HepG2 (cell line): Measurements from ENCODE around the gene ABCC5. TPM values are rescaled to one million over a fixed set of nuclear protein-coding genes. Genes with fewer than 3 reads are reported as not detected.

Source experiments
- ATAC-seq: fragments of 200-7000 bp; cut with Tn5 transposase; 3 replicates; pipeline ENCODE4 v1.9.1; 2020; ENCODE audit warnings: mild to moderate bottlenecking, moderate library complexity
- BruUV-seq: library from RNA; stranded (reverse); fragments of 400-500 nt; replicated peaks from 2 replicates; lab custom pipeline; 2021; lab: Mats Ljungman, UMichigan
- CTCF ChIA-PET: fragments of 300-600 bp; formaldehyde crosslinking; extraction: SDS; loops from one replicate; lab custom pipeline; 2021; ENCODE audit warnings: low total read pairs, inconsistent platforms, low intra/inter-chr PET ratio; lab: Yijun Ruan, JAX
- POLR2A ChIA-PET: fragments of 350-600 bp; sonication (Branson Sonifier 250); formaldehyde crosslinking; loops from one replicate; lab custom pipeline; 2020; ENCODE audit warnings: antibody characterized with exemption, inconsistent platforms; lab: Yijun Ruan, JAX
- DNase-seq: peaks from one replicate; pipeline ENCODE4 v3.0.0-alpha.2; 2015; ENCODE audit warnings: low spot score
- FAIRE-seq: peaks from 3 replicates; lab custom pipeline; 2011; peaks lifted over from hg19 to GRCh38; lab: Jason Lieb, UNC
- H2AFZ ChIP-seq: one replicate; pipeline ENCODE4 v1.6.1; 2011; ENCODE audit warnings: low read length, inconsistent platforms
- H3K27ac ChIP-seq: fragments of 300-600 bp; 3 replicates; pipeline ENCODE4 v1.8.0; 2011; ENCODE audit warnings: mixed run types, mild to moderate bottlenecking, mixed read lengths, low read length, inconsistent platforms; ENCODE audit not compliant: insufficient read depth; ENCODE audit errors: extremely low read length
- H3K27me3 ChIP-seq, 2 experiments: fragments of 200-600 bp in 1 of 2; 2 replicates in 1 of 2; 3 replicates in 1 of 2; pipeline versions ENCODE4 v1.6.0 to v1.8.0; 2011; ENCODE audit warnings: low read length in 2 of 2, mild to moderate bottlenecking in 2 of 2, moderate library complexity in 2 of 2, inconsistent platforms in 1 of 2; ENCODE audit not compliant: insufficient read depth in 2 of 2, control insufficient read depth in 1 of 2
- H3K36me3 ChIP-seq, 2 experiments: fragments of 200-600 bp in 1 of 2; replicated peaks in 1 of 2; 2 replicates in 1 of 2; 3 replicates in 1 of 2; pipeline versions ENCODE4 v1.5.1 to v1.8.0; 2011; ENCODE audit warnings: low read length in 2 of 2, inconsistent platforms in 1 of 2; ENCODE audit not compliant: insufficient read depth in 2 of 2, control insufficient read depth in 1 of 2
- H3K4me1 ChIP-seq: 2 replicates; pipeline ENCODE4 v1.5.1; 2012; ENCODE audit warnings: low read length, inconsistent platforms; ENCODE audit not compliant: insufficient read depth
- H3K4me2 ChIP-seq: 2 replicates; pipeline ENCODE4 v1.6.0; 2011; ENCODE audit warnings: low read depth, low read length, inconsistent platforms
- H3K4me3 ChIP-seq, 3 experiments: fragments of 200-600 bp in 1 of 3; sonication (generic), shearing (Covaris generic) in 1 of 3; replicated peaks in 1 of 3; 2 replicates each; pipeline ENCODE4 v1.5.1; 2011 to 2016; ENCODE audit warnings: low read length in 3 of 3, inconsistent platforms in 2 of 3, low read depth in 2 of 3, mild to moderate bottlenecking in 2 of 3, control low read depth in 1 of 3, mixed read lengths in 1 of 3; ENCODE audit not compliant: insufficient read depth in 1 of 3
- H3K79me2 ChIP-seq: one replicate; pipeline ENCODE4 v1.6.1; 2011; ENCODE audit warnings: low read length, inconsistent platforms; ENCODE audit not compliant: insufficient read depth
- H3K9ac ChIP-seq: 2 replicates; pipeline ENCODE4 v1.6.0; 2011; ENCODE audit warnings: mild to moderate bottlenecking, low read depth, low read length, inconsistent platforms; ENCODE audit not compliant: insufficient read depth
- H3K9me3 ChIP-seq: 2 replicates; pipeline ENCODE4 v1.5.1; 2012; ENCODE audit warnings: mild to moderate bottlenecking, low read length
- H4K20me1 ChIP-seq: 2 replicates; pipeline ENCODE4 v1.6.0; 2011; ENCODE audit warnings: inconsistent platforms, mild to moderate bottlenecking, low read length, moderate library complexity; ENCODE audit not compliant: insufficient read depth
- DZIP1 ChIP-seq: sonication (generic); formaldehyde crosslinking; IDR thresholded peaks from 2 replicates; pipeline ENCODE4 v1.5.0; 2020; ENCODE audit warnings: mild to moderate bottlenecking, missing genetic modification reagents
- EP300 ChIP-seq, 3 experiments: sonication (generic) in 1 of 3; formaldehyde crosslinking in 1 of 3; IDR thresholded peaks; 2 replicates each; pipeline versions ENCODE4 v1.5.1 to v1.6.1; 2011 to 2020; ENCODE audit warnings: low read depth in 2 of 3, low read length in 2 of 3, borderline replicate concordance in 1 of 3, improper control_type of control experiment in 1 of 3, mild to moderate bottlenecking in 1 of 3, missing genetic modification reagents in 1 of 3, moderate library complexity in 1 of 3
- FOXK1 ChIP-seq: sonication (generic); formaldehyde crosslinking; IDR thresholded peaks from 2 replicates; pipeline ENCODE4 v1.4.0; 2020; ENCODE audit warnings: low read depth, missing genetic modification reagents, borderline replicate concordance
- IRF9 ChIP-seq: sonication (generic); formaldehyde crosslinking; IDR thresholded peaks from 2 replicates; pipeline ENCODE4 v1.8.0; 2022; ENCODE audit warnings: missing genetic modification reagents, mild to moderate bottlenecking, borderline replicate concordance
- MLX ChIP-seq: IDR thresholded peaks from 2 replicates; pipeline ENCODE4 v1.6.1; 2016
- ZFAT ChIP-seq: sonication (generic); formaldehyde crosslinking; conservative IDR thresholded peaks from 2 replicates; pipeline ENCODE4 v1.8.1; 2023; ENCODE audit warnings: missing genetic modification reagents, inconsistent platforms
- ZNF614 ChIP-seq: IDR thresholded peaks from 2 replicates; pipeline ENCODE4 v1.6.1; 2018; ENCODE audit warnings: missing biosample characterization, missing genetic modification reagents, inconsistent platforms, borderline replicate concordance
- WGBS: methylation state at CpG from one replicate; pipeline ENCODE4 v1.1.6; 2017; ENCODE audit warnings: low lambda C conversion rate; 5-methylcytosine and 5-hydroxymethylcytosine counted together
- in situ Hi-C: cut with HindIII; loops from 2 replicates; pipeline ENCODE4 v1.10.0; 2017; ENCODE audit warnings: low pct_unique_long_range_greater_than_20kb; ENCODE audit not compliant: extremely low pct_ligation_motif_present
- intact Hi-C: fragments of 100-400 bp; cut with micrococcal nuclease; formaldehyde crosslinking; loops from one replicate; pipeline ENCODE4 v1.10.0; 2022; ENCODE audit not compliant: unreplicated experiment
- polyA plus RNA-seq, 8 experiments: library from polyadenylated mRNA; depleted of rRNA in 3 of 8; stranded (reverse) in 7 of 8; unstranded in 1 of 8; fragments of >200 nt; fragmentation: Illumina TruSeq in 4 of 8; extraction: Trizol in 4 of 8; gene quantifications; 2 replicates each; pipeline versions ENCODE4 v1.2.1 to v1.2.3, GENCODE V29; 2011 to 2016; ENCODE audit warnings: low read depth in 4 of 8, missing spikeins in 1 of 8, mixed read lengths in 1 of 8; ENCODE audit not compliant: insufficient read depth in 1 of 8
- total RNA-seq, 5 experiments: library from RNA; depleted of rRNA; stranded (reverse); fragments of >200 nt; fragmentation: Illumina TruSeq; extraction: Trizol; gene quantifications; 2 replicates each; pipeline ENCODE4 v1.2.3, GENCODE V29; 2016; ENCODE audit warnings: low read depth in 1 of 5

ABCC5 gene
- total and polyA plus RNA-seq, 2 of the 13 experiments (the other 11 are each of a cell fraction or from before 2014, with no cell fraction given), result 12.5 to 12.7 TPM

GRCh38 chr3:183896610-183897009 lies 121.1 kb downstream of the ABCC5 start:
- Histone ChIP-seq H3K9ac (no peak overlapping the region), H3K36me3 (no peaks in the 10 kb centered on the region), H4K20me1 (no peaks in the 10 kb centered on the region), H2AFZ (no peak overlapping the region), H3K27ac (no peak overlapping the region), H3K9me3 (no peaks in the 10 kb centered on the region), H3K79me2 (no peaks in the 10 kb centered on the region), H3K4me2 (no peak overlapping the region), H3K4me3 (no peak overlapping the region), H3K4me1 (peaks cover 31% of the 10 kb centered on the region), H3K27me3 (peaks cover 0 to 14% of the 10 kb centered on the region in 2 experiments; a peak in 1 of 5 replicates)
- no TSS peak for BruUV-seq
- ChIA-PET POLR2A (interaction anchor here (1.0 to 1.7 kb wide), 3 partner anchors 15 to 238 kb away, joined by 3 to 9 read pairs (median 3); partner anchors contain the start of gene EIF2B5), CTCF (no interaction called here)
- ATAC-seq, result 0 out of 3 replicates have a peak, but pooled peaks have one; percentile 11
- DNase-seq, result no peak
- intact Hi-C loops (loop anchor here (5.0 kb wide), 2 partner anchors 346 to 391 kb away; no protein-coding TSS in a partner anchor), in situ Hi-C loops (loop anchor here (5.0 to 25.0 kb wide), 3 partner anchors 121 to 336 kb away; partner anchors contain the start of genes ABCC5 and EIF2B5)
- WGBS, result 2% methylated on average over 2 of the region's 2 CpGs
- FAIRE-seq, result no peak
- TF ChIP-seq ZFAT (CRISPR knock-in tag) (no peak), MLX (CRISPR knock-in tag) (no peak), EP300 (IDR thresholded peaks at IDR 0.05; ENCODE audit: low read depth in 2 of 2, low read length in 2 of 2) (no peak), EP300 (CRISPR knock-in tag; IDR thresholded peaks at IDR 0.05; ENCODE audit: borderline replicate concordance) (no peak)
- TF ChIP-seq, all 625 proteins: peak for 0

GRCh38 chr3:183896184-183896583 lies 121.5 kb downstream of the ABCC5 start:
- ATAC-seq (no peak; the same call in 1 of the 3 replicates), DNase-seq (no peak), FAIRE-seq (no peak)
- H2AFZ ChIP-seq, result no peak overlapping the region
- H3K27me3 ChIP-seq, result peaks cover 0 to 14% of the 10 kb centered on the region in 2 experiments; a peak in 1 of 5 replicates
- no peak overlapping the region for H3K9ac ChIP-seq
- H3K79me2 ChIP-seq, result no peaks in the 10 kb centered on the region
- H4K20me1 ChIP-seq, result no peaks in the 10 kb centered on the region
- no TSS peak for BruUV-seq
- intact Hi-C loops, result loop anchor here (5.0 kb wide), 2 partner anchors 346 to 391 kb away; no protein-coding TSS in a partner anchor
- POLR2A ChIA-PET, result interaction anchor here (1.6 to 1.7 kb wide), 3 partner anchors 15 to 239 kb away, joined by 3 to 9 read pairs (median 5); partner anchors contain the start of genes ABCC5 and EIF2B5
- in situ Hi-C loops, result loop anchor here (5.0 to 25.0 kb wide), 3 partner anchors 121 to 336 kb away; partner anchors contain the start of genes ABCC5 and EIF2B5
- no peaks in the 10 kb centered on the region for H3K9me3 ChIP-seq
- peaks cover 27% of the 10 kb centered on the region for H3K4me1 ChIP-seq
- no peak overlapping the region for H3K4me3 ChIP-seq
- WGBS, result 0% methylated on average over 3 of the region's 3 CpGs
- no peak overlapping the region for H3K4me2 ChIP-seq
- CTCF ChIA-PET, result interaction anchor here (1.8 kb wide), 1 partner anchor 121 kb away, joined by 17 read pairs; the partner anchor contains the start of gene ABCC5
- H3K36me3 ChIP-seq, result no peaks in the 10 kb centered on the region
- H3K27ac ChIP-seq, result no peak overlapping the region
- TF ChIP-seq DZIP1, result no peak
- TF ChIP-seq FOXK1 (CRISPR knock-in tag), result no peak
- no peak for TF ChIP-seq ZNF614 (CRISPR knock-in tag)
- no peak for TF ChIP-seq IRF9 (CRISPR knock-in tag)
